NT2/D1 (cell line): Measurements from ENCODE around the gene PRRG3.

ENCODE experiments used
- SUZ12 ChIP-seq: IDR thresholded peaks from 2 replicates; pipeline ENCODE4 v1.6.1; 2011; ENCODE audit not compliant: insufficient read length, insufficient read depth; ENCODE audit errors: extremely low read depth
- ZNF274 ChIP-seq: IDR thresholded peaks from 2 replicates; pipeline ENCODE4 v1.6.1; 2011; ENCODE audit warnings: mild to moderate bottlenecking, low read depth, low read length

- TF ChIP-seq SUZ12 (no peak), ZNF274 (no peak)
Measured at GRCh38 chrX:151754641-151755215, 59.5 kb downstream of the PRRG3 start.
